Raji (cell line): Measurements from ENCODE around the gene GLP2R.

Experiments
- POLR2A ChIP-seq: IDR thresholded peaks from 2 replicates; pipeline ENCODE4 v1.6.1; 2011; ENCODE audit warnings: low read depth, low read length, control low read depth; ENCODE audit not compliant: insufficient read depth

The GLP2R gene

DNA sequence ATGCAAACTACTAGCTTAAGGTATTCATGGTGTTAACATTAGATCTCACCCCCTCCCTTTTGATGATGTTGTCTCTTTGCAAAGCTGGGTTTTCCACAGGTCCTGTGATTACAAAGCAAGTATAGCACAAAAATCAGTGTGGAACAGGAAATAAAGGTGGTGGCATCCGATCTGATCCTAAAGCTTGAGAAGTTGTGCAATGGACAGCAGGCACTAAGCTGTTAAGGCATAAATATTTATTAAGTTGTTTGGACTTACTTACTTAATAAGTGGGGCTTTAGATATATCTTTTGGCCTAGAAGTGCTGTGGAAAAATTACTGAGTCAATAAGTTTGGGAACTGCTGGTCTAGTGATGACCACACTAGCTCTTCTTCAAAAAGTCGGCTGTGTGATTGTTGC lies 5.0 kb downstream of the GLP2R start:
- no peak for TF ChIP-seq POLR2A

GRCh38 chr17:9833922-9834321 lies 8.2 kb downstream of the GLP2R start:
- no peak for TF ChIP-seq POLR2A

GRCh38 chr17:9837551-9838471 lies 12.1 kb downstream of the GLP2R start:
- no peak for TF ChIP-seq POLR2A

GRCh38 chr17:9839433-9839832 lies 13.7 kb downstream of the GLP2R start:
- TF ChIP-seq POLR2A = no peak

GRCh38 chr17:9842057-9842758 lies 16.5 kb downstream of the GLP2R start:
- no peak for TF ChIP-seq POLR2A

DNA sequence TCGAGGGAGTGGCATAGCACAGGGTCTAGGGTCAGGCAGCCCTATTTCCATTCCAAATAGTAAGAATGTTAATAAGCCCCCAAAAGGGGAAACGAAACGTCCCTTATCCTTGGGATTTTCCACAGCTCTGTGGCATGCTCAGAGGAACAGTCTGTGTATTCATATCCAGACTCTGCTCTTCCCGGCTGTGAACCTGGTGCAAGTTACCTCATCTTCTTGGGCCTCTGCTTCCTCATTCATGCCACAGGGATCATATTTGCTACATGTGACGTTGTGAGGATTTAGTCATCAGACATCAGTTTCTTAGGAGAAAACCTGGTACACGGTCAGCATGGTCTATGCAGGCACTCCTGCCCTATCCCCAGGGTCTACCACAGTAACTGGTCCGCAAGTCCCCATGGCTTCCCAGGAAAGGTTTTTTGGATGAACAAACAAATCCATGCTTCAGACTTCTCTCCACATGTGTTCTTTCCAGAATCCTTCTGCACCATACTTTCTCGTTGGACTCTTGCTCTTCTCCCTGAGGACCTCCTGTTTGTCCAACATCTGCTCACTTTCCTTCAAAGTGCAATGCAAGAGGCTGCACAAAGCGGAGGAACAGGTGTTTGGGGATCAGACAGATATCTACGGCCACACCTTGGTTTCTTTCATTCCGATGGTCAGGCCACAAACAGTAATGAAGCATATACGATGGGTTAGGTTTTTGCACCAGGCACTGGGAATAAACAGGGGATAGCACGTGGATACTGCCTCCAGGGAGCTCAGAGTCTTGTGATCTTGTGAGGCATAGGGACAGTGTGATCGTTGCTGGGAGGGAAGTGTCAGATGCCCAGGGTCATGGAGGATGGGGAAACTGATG lies 17.7 kb downstream of the GLP2R start:
- TF ChIP-seq POLR2A = no peak

GRCh38 chr17:9844153-9844552 lies 18.4 kb downstream of the GLP2R start:
- TF ChIP-seq POLR2A = no peak

DNA sequence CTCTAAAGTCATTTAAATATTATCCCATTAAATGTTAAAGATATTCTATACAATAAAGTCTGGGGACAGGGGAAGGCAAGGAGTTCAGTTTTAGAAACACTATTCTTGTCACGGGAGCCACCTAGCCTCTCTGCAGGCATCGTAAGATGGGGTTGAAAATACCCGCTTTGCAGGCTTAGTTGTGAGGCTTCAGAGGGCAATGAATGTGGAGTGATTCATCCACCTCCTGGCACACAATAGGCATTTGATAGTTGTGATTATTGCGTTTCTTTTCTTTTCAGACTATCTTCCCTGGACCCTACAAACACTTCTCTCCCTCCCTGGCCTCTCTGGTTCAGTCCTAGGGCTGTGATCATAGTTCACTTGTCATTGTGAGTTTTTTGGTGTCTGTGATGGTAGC lies 19.6 kb downstream of the GLP2R start:
- TF ChIP-seq POLR2A = no peak

DNA sequence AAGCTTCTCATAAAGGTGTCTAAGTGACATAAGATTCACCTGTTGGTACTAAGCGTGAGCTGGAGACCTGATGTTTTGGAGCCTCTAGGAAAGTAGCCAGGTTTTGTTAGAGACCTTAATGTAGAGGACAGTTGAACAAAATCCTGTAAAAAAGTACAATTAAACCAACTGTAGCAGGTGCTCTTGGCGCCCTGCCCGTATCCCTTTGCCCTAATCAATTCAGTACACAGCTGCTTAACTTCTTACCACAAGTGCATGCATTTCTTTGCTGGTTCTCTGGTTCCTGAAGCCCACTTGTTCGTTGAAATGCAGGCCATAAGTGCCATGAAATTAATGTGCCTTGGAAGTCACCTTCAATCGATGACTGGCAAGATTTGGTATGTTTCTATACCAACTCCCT lies 24.4 kb downstream of the GLP2R start:
- no peak for TF ChIP-seq POLR2A

GRCh38 chr17:9854255-9854654 lies 28.5 kb downstream of the GLP2R start:
- no peak for TF ChIP-seq POLR2A

DNA sequence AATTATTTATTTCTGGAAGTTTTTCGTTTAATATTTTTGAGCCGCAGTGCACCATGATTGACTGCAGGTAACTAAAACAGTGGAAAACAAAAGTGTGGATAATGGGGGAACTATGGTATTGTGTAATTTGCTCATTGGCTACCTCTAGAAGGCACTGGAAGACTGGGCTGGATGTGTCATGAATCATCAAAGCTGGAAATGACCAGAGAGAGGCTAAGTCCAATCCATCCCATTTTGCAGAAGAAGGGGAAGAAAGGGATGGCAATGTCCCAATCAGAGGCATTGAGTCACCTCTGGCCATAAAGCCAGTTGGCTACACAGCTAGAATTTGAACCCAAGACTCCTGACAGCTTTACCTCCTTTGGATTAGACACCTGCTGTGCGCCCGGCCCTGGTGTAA lies 29.3 kb downstream of the GLP2R start:
- no peak for TF ChIP-seq POLR2A

- TF ChIP-seq POLR2A = no peak
These were observed 34.1 kb downstream of the GLP2R start for GRCh38 chr17:9859781-9860180.

GRCh38 chr17:9860851-9861250 lies 35.1 kb downstream of the GLP2R start:
- TF ChIP-seq POLR2A = no peak

DNA sequence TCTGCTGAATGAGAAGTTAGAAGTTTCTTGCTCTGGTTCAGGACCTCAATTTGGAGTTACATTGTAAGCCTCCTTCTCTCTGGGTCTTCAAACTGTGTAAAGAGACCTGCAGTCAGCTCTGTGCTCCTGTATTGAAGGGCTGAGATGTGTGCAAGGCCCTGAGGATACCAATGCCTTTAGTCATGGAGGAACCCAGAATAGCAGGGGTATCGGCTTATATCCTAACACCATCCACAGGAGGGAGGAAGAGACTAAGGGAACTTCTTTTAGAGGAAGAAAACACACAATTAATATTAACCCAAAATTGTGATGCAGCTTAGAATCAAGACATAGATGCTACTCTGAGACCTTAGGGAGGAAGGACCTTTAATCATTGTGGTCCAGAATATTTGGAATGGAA lies 36.5 kb downstream of the GLP2R start:
- TF ChIP-seq POLR2A = no peak

GRCh38 chr17:9862949-9863348 lies 37.2 kb downstream of the GLP2R start:
- TF ChIP-seq POLR2A = no peak

GRCh38 chr17:9865586-9865985 lies 39.9 kb downstream of the GLP2R start:
- no peak for TF ChIP-seq POLR2A

- no peak for TF ChIP-seq POLR2A
These were observed 42.8 kb downstream of the GLP2R start for GRCh38 chr17:9868552-9868951.
